OCI-LY1 (cell line): ENCODE data around the gene PTGDR2.

Source experiments
- H2AFZ ChIP-seq: fragments of 200-600 bp; sonication (generic), shearing (Covaris generic); 2 replicates; pipeline ENCODE4 v1.6.0; 2014; ENCODE audit warnings: antibody characterized with exemption, mild to moderate bottlenecking, low read length
- H3F3A ChIP-seq: fragments of 200-600 bp; sonication (generic), shearing (Covaris generic); 2 replicates; pipeline ENCODE4 v1.6.0; 2014; ENCODE audit warnings: mild to moderate bottlenecking, antibody characterized with exemption, low read length, moderate library complexity; ENCODE audit not compliant: insufficient read depth
- H3K27ac ChIP-seq: fragments of 200-600 bp; sonication (generic); 2 replicates; pipeline ENCODE4 v1.5.1; 2014; ENCODE audit warnings: low read length, mixed run types, mild to moderate bottlenecking, low read depth; ENCODE audit not compliant: poor library complexity, severe bottlenecking
- H3K27me3 ChIP-seq: fragments of 200-600 bp; sonication (generic); 2 replicates; pipeline ENCODE4 v1.6.0; 2014; ENCODE audit warnings: antibody characterized with exemption, mild to moderate bottlenecking, low read length, moderate library complexity; ENCODE audit not compliant: insufficient read depth
- H3K36me3 ChIP-seq: fragments of 200-600 bp; sonication (generic); 2 replicates; pipeline ENCODE4 v1.6.1; 2014; ENCODE audit warnings: mild to moderate bottlenecking, antibody characterized with exemption, low read length, moderate library complexity, mixed read lengths; ENCODE audit not compliant: insufficient read depth
- H3K4me1 ChIP-seq: fragments of 200-600 bp; sonication (generic); 2 replicates; pipeline ENCODE4 v1.5.1; 2014; ENCODE audit warnings: mild to moderate bottlenecking, low read length, moderate library complexity; ENCODE audit not compliant: insufficient read depth, severe bottlenecking
- H3K4me2 ChIP-seq: fragments of 200-600 bp; sonication (generic), shearing (Covaris generic); 2 replicates; pipeline ENCODE4 v1.6.1; 2014; ENCODE audit warnings: low read length
- H3K4me3 ChIP-seq: fragments of 200-600 bp; sonication (generic); 2 replicates; pipeline ENCODE4 v1.5.1; 2014; ENCODE audit warnings: low read length, low read depth, mild to moderate bottlenecking, mixed read lengths; ENCODE audit not compliant: poor library complexity, severe bottlenecking
- H3K79me2 ChIP-seq: fragments of 200-600 bp; shearing (Covaris generic); 2 replicates; pipeline ENCODE4 v1.6.1; 2016; ENCODE audit warnings: mixed run types, low read length, mixed read lengths; ENCODE audit not compliant: insufficient read depth
- H3K9ac ChIP-seq: fragments of 200-600 bp; sonication (generic), shearing (Covaris generic); 2 replicates; pipeline ENCODE4 v1.6.1; 2014; ENCODE audit warnings: mild to moderate bottlenecking, low read length, mixed read lengths
- H3K9me2 ChIP-seq: fragments of 200-600 bp; sonication (generic), shearing (Covaris generic); 2 replicates; pipeline ENCODE4 v1.6.1; 2014; ENCODE audit warnings: low read depth, mild to moderate bottlenecking, low read length, mixed read lengths
- H3K9me3 ChIP-seq: fragments of 200-600 bp; shearing (Covaris generic); 2 replicates; pipeline ENCODE4 v1.6.1; 2014; ENCODE audit warnings: low read length, mixed read lengths
- H4K20me1 ChIP-seq: fragments of 200-600 bp; sonication (generic), shearing (Covaris generic); 2 replicates; pipeline ENCODE4 v1.6.0; 2016; ENCODE audit warnings: mild to moderate bottlenecking, low read length; ENCODE audit not compliant: insufficient read depth
- CTCF ChIP-seq: fragments of 200-600 bp; sonication (generic), shearing (Covaris generic); IDR thresholded peaks from 2 replicates; pipeline ENCODE4 v1.5.1; 2017; ENCODE audit warnings: mild to moderate bottlenecking, antibody characterized with exemption, low read length, moderate library complexity, mixed read lengths
- EZH2 ChIP-seq: fragments of 200-600 bp; sonication (generic), shearing (Covaris generic); IDR thresholded peaks from 2 replicates; pipeline ENCODE4 v1.8.0; 2017; ENCODE audit warnings: borderline replicate concordance, mixed run types, mild to moderate bottlenecking, antibody characterized with exemption, low read length, moderate library complexity, mixed read lengths

The PTGDR2 gene

GRCh38 chr11:60849641-60850520 lies 5.9 kb downstream of the PTGDR2 start:
- no peaks in the 10 kb centered on the region for H3K27me3 ChIP-seq
- no peak overlapping the region for H2AFZ ChIP-seq
- TF ChIP-seq EZH2 (no peak), CTCF (no peak)
- no peak overlapping the region for H3K4me3 ChIP-seq
- no peaks in the 10 kb centered on the region for H3F3A ChIP-seq
- H3K79me2 ChIP-seq: peaks cover under 1% of the 10 kb centered on the region
- peaks cover 8% of the 10 kb centered on the region for H3K4me1 ChIP-seq
- H3K9me3 ChIP-seq: no peaks in the 10 kb centered on the region
- no peaks in the 10 kb centered on the region for H3K9me2 ChIP-seq
- peaks cover 54% of the 10 kb centered on the region for H3K36me3 ChIP-seq
- no peaks in the 10 kb centered on the region for H4K20me1 ChIP-seq
- no peak overlapping the region for H3K9ac ChIP-seq
- no peak overlapping the region for H3K27ac ChIP-seq
- no peak overlapping the region for H3K4me2 ChIP-seq

- peaks cover 10% of the 10 kb centered on the region for H3K79me2 ChIP-seq
- H3K9ac ChIP-seq: no peak overlapping the region
- H3K27ac ChIP-seq: no peak overlapping the region
- H3K4me2 ChIP-seq: no peak overlapping the region
- no peaks in the 10 kb centered on the region for H3K9me3 ChIP-seq
- H3K9me2 ChIP-seq: no peaks in the 10 kb centered on the region
- no peak overlapping the region for H2AFZ ChIP-seq
- peaks cover 20% of the 10 kb centered on the region for H3K4me1 ChIP-seq
- peaks cover 58% of the 10 kb centered on the region for H3K36me3 ChIP-seq
- no peaks in the 10 kb centered on the region for H3F3A ChIP-seq
- H3K4me3 ChIP-seq: no peak overlapping the region
- H4K20me1 ChIP-seq: no peaks in the 10 kb centered on the region
- H3K27me3 ChIP-seq: no peaks in the 10 kb centered on the region
- TF ChIP-seq EZH2 (no peak), CTCF (no peak)
These were observed 7.0 kb downstream of the PTGDR2 start for GRCh38 chr11:60848714-60849151.

GRCh38 chr11:60847896-60848295 lies 7.9 kb downstream of the PTGDR2 start:
- Histone ChIP-seq H3K9me3 (no peaks in the 10 kb centered on the region), H3K27ac (no peak overlapping the region), H3K27me3 (no peaks in the 10 kb centered on the region), H3K9ac (no peak overlapping the region), H3K4me2 (no peak overlapping the region), H3K36me3 (peaks cover 58% of the 10 kb centered on the region), H3K79me2 (peaks cover 18% of the 10 kb centered on the region), H3F3A (no peaks in the 10 kb centered on the region), H3K9me2 (no peaks in the 10 kb centered on the region), H3K4me1 (peaks cover 25% of the 10 kb centered on the region), H2AFZ (no peak overlapping the region), H4K20me1 (no peaks in the 10 kb centered on the region), H3K4me3 (no peak overlapping the region)
- no peak for TF ChIP-seq EZH2
- no peak for TF ChIP-seq CTCF
